Measurements from ENCODE around the gene UGT1A7.

DNA sequence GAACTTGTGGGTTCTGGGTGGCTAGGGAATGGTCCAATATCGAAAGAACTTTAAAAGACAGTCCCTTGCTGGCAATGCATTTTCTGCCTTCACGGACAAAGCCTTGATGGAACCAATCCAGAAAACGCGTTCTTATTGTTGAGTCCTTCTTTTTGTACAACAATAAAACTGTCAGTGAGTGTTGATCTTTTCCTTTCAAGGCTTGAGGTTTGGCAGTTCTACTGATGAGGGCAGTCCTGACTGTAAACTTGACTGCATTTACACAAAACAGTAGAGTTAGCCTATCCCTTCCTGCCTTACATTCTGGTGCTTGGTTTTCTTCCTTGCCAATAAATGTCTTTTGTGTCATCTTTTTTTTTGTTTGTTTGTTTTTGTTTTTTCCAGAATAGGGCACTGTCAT lies 2.5 kb upstream of the UGT1A7 start:
- TF ChIP-seq CTCF (IDR thresholded peaks at IDR 0.05) (no peak), POLR2A (IDR thresholded peaks at IDR 0.05) (no peak)

Measured in body of pancreas (tissue), 4 donors.